Measurements from ENCODE around the gene DBP. TPM values are rescaled to one million over a fixed set of nuclear protein-coding genes. Genes with fewer than 3 reads are reported as not detected.
"Not testable (repeated sequence)": the region's sequence is repeated elsewhere in the genome, so short reads cannot be mapped to it uniquely, and the experiment has no call there.

Gene DBP
- total and polyA plus RNA-seq, 10 of the 15 experiments (the other 5 are each of a cell fraction or from before 2014, with no cell fraction given): 2.0 to 10.6 (median 6.9) TPM

- TF ChIP-seq MLLT1 (IDR thresholded peaks at IDR 0.05) (peak; percentile 72), EP300 (IDR thresholded peaks at IDR 0.05; ENCODE audit: borderline replicate concordance in 1 of 2, control insufficient read depth in 1 of 2, low read depth in 2 of 2, low read length in 2 of 2) (peak; percentile 37 to 42; a peak in 1 of 4 replicates), PAX5 (IDR thresholded peaks at IDR 0.05; ENCODE audit: borderline replicate concordance, low read depth, low read length) (0 out of 2 replicates have a peak, but pooled peaks have one; percentile 35), GATAD2B (conservative IDR thresholded peaks at IDR 0.05; ENCODE audit: low read depth) (peak; percentile 47), MTA3 (IDR thresholded peaks at IDR 0.05; ENCODE audit: borderline replicate concordance, low read length) (no peak)
Observed at GRCh38 chr19:48681127-48681470, 43.9 kb upstream of the DBP start (continued).

GRCh38 chr19:48680436-48681126 lies 43.4 kb upstream of the DBP start:
- in situ Hi-C loops (cut with MboI): no loop called here
- no peaks in the 10 kb centered on the region for H4K20me1 ChIP-seq (ENCODE audit: control insufficient read depth, insufficient read depth)
- intact Hi-C loops (cut with micrococcal nuclease; ENCODE audit: unreplicated experiment): no loop called here
- H2AFZ ChIP-seq (ENCODE audit: control insufficient read depth, low read depth, low read length): no peak overlapping the region
- H3K4me3 ChIP-seq: no peak overlapping the region
- ChIA-PET CTCF (interaction anchor here (0.7 kb wide), 1 partner anchor 449 kb away, joined by 3 read pairs; no protein-coding TSS in a partner anchor), POLR2A (no interaction called here), RAD21 (ENCODE audit: unreplicated experiment) (no interaction called here), SMC1A (ENCODE audit: uncharacterized antibody, unreplicated experiment) (no interaction called here)
- H3K9ac ChIP-seq (ENCODE audit: control insufficient read depth, insufficient read depth, low read length): no peak overlapping the region
- peaks cover 0 to 2% of the 10 kb centered on the region in 2 experiments; a peak in 2 of 4 replicates for H3K27me3 ChIP-seq (replicated peaks in 1 of 2; ENCODE audit: control insufficient read depth in 2 of 2, insufficient read depth in 2 of 2, low read length in 1 of 2)
- no peaks in the 10 kb centered on the region for H3K79me2 ChIP-seq (ENCODE audit: control insufficient read depth, insufficient read depth, low read length)
- H3K4me2 ChIP-seq (ENCODE audit: control insufficient read depth, insufficient read depth): no peak overlapping the region
- no TSS peak for BruUV-seq (replicated peaks)
- peaks cover 3% of the 10 kb centered on the region; the same call in 1 of the 2 replicates for H3K4me1 ChIP-seq (ENCODE audit: control insufficient read depth, insufficient read depth, low read length)
- no peaks in the 10 kb centered on the region for H3K9me3 ChIP-seq (replicated peaks; ENCODE audit: control insufficient read depth, insufficient read depth, low read length)
- 73% methylated on average over 43 of the region's 45 CpGs for whole genome bisulfite sequencing (ENCODE audit: insufficient coverage, insufficient replicate concordance, low lambda C conversion rate, missing lambda C conversion rate)
- DNase-seq (ENCODE audit: low read depth, low spot score) (no peak), FAIRE-seq (no peak), ATAC-seq (no peak)
- no peak overlapping the region for H3K27ac ChIP-seq (ENCODE audit: control insufficient read depth, insufficient read depth)
- H3K36me3 ChIP-seq (ENCODE audit: control insufficient read depth in 2 of 2, insufficient read depth in 2 of 2, low read length in 1 of 2): no peaks in the 10 kb centered on the region
- peak; percentile 87; the same call in 1 of the 2 replicates for TF ChIP-seq ZBTB33 (IDR thresholded peaks at IDR 0.05)
- peak; percentile 45; the same call in 1 of the 2 replicates for TF ChIP-seq GATAD2B (conservative IDR thresholded peaks at IDR 0.05; ENCODE audit: low read depth)
- no peak for TF ChIP-seq ZNF207 (IDR thresholded peaks at IDR 0.05; ENCODE audit: borderline replicate concordance)

GRCh38 chr19:48680006-48680405 lies 42.8 kb upstream of the DBP start:
- H3K9ac ChIP-seq (ENCODE audit: control insufficient read depth, insufficient read depth, low read length); POLR2A ChIA-PET; H3K27me3 ChIP-seq (replicated peaks in 1 of 2; ENCODE audit: control insufficient read depth in 2 of 2, insufficient read depth in 2 of 2, low read length in 1 of 2); H3K4me3 ChIP-seq; RAD21 ChIA-PET (ENCODE audit: unreplicated experiment); ATAC-seq; in situ Hi-C loops (cut with MboI); H3K36me3 ChIP-seq (ENCODE audit: control insufficient read depth in 2 of 2, insufficient read depth in 2 of 2, low read length in 1 of 2); H3K4me1 ChIP-seq (ENCODE audit: control insufficient read depth, insufficient read depth, low read length); SMC1A ChIA-PET (ENCODE audit: uncharacterized antibody, unreplicated experiment); H3K4me2 ChIP-seq (ENCODE audit: control insufficient read depth, insufficient read depth); intact Hi-C loops (cut with micrococcal nuclease; ENCODE audit: unreplicated experiment); FAIRE-seq; H3K9me3 ChIP-seq (replicated peaks; ENCODE audit: control insufficient read depth, insufficient read depth, low read length); H3K79me2 ChIP-seq (ENCODE audit: control insufficient read depth, insufficient read depth, low read length); H4K20me1 ChIP-seq (ENCODE audit: control insufficient read depth, insufficient read depth); BruUV-seq (replicated peaks); DNase-seq (ENCODE audit: low read depth, low spot score); H2AFZ ChIP-seq (ENCODE audit: control insufficient read depth, low read depth, low read length); CTCF ChIA-PET; H3K27ac ChIP-seq (ENCODE audit: control insufficient read depth, insufficient read depth): not testable (repeated sequence)
- WGBS (ENCODE audit: insufficient coverage, insufficient replicate concordance, low lambda C conversion rate, missing lambda C conversion rate): 48% methylated on average over 16 of the region's 19 CpGs
